EH (cell line): ENCODE results near the gene MAEA.

Experiments used
- DNase-seq: peaks from one replicate; pipeline ENCODE4 v3.0.0-alpha.2; 2015; ENCODE audit warnings: low read depth

The MAEA gene

GRCh38 chr4:1300466-1301455, 11.1 kb downstream of the MAEA start:
- DNase-seq, result peak; percentile 30

- no peak for DNase-seq
Observed at GRCh38 chr4:1302159-1302558, 12.5 kb downstream of the MAEA start.

GRCh38 chr4:1305261-1305711, 15.6 kb downstream of the MAEA start:
- no peak for DNase-seq

GRCh38 chr4:1305781-1306455, 16.2 kb downstream of the MAEA start:
- DNase-seq, result no peak

- DNase-seq, result no peak
Observed at GRCh38 chr4:1307951-1308735, 18.5 kb downstream of the MAEA start.

- DNase-seq, result peak; percentile 97
Observed at GRCh38 chr4:1309261-1310010, 19.7 kb downstream of the MAEA start.

- DNase-seq, result peak; percentile 15
Observed at GRCh38 chr4:1310031-1310795, 20.5 kb downstream of the MAEA start.

- DNase-seq, result no peak
Observed at GRCh38 chr4:1310796-1311631, 21.3 kb downstream of the MAEA start.

- DNase-seq, result no peak
Observed at GRCh38 chr4:1312821-1313640, 23.3 kb downstream of the MAEA start.

GRCh38 chr4:1315306-1315705, 25.6 kb downstream of the MAEA start:
- DNase-seq, result no peak

GRCh38 chr4:1315836-1316536, 26.3 kb downstream of the MAEA start:
- DNase-seq, result no peak

- DNase-seq, result no peak
Observed at GRCh38 chr4:1316537-1317168, 27.0 kb downstream of the MAEA start.

GRCh38 chr4:1317177-1318045, 27.7 kb downstream of the MAEA start:
- DNase-seq, result no peak

GRCh38 chr4:1318046-1318375, 28.3 kb downstream of the MAEA start:
- no peak for DNase-seq

GRCh38 chr4:1318488-1319213, 29.0 kb downstream of the MAEA start:
- no peak for DNase-seq

- DNase-seq, result no peak
Observed at GRCh38 chr4:1321486-1321885, 31.8 kb downstream of the MAEA start.
